NCI-H510A treated with DMSO at 0.1 percent for 48 hours (cell line): ENCODE measurements around the gene TARS3.
"Not testable (repeated sequence)": the region's sequence is repeated elsewhere in the genome, so short reads cannot be mapped to it uniquely, and the experiment has no call there.

Experiments used
- DNase-seq: peaks from one replicate; lab custom pipeline; 2025; lab: John Stamatoyannopoulos, UW

The TARS3 gene

DNA sequence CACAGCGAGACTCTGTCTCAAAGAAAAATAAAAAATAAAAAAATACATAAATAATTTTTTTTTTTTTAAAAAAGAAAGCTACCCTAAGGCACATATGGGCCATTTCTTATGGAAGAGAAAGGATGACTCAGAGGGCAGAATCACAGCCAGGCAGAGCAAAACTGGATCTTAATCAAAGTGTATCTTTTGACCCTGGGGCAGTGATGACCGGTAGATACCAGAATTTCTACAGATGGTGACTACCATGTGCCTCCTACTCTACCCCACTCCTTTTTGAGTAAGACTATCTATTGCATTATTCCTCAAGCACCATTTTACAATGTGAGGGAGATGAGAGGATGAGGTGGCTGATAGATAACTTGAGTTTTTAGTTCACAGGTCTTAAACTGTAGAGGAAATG lies 26.0 kb downstream of the TARS3 start:
- DNase-seq = no peak

DNA sequence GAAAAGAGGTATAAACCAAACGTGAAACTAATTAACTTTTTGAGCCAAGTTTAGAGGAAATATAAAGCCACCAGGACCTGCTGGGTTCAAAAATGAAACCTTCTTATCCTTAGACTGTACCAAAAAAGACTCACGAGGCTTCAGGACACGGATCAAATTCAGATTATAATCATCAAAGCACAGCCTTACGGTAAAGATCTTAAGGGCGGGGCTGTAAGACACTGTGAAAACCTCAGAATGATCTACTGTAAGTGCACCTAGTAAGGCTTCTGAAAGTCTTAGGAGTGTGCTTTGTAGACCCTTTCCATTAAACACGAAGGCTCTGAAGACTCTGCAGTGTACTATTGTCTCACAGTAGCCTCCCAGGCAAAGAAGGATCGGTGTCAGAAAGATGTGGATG lies 26.8 kb downstream of the TARS3 start:
- no peak for DNase-seq

DNA sequence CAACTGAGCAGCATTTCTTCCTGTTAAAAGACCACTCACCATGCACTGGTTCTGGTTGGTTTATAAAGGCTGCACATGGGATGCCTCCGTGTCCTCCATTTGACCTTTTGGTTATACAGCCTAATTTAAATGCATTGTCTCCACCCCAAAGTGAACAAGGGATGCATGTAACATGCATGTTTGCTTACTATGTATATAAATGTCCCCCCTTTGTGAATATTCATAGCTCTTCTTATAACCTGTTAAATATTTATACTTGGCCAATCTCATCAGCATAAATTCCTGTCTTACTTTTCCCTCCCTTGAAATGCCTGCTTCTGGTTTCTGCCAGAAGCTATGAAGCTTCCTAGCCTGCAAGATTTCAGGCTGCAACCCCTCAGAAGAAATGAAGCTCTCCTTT lies 27.4 kb downstream of the TARS3 start:
- DNase-seq = no peak

DNA sequence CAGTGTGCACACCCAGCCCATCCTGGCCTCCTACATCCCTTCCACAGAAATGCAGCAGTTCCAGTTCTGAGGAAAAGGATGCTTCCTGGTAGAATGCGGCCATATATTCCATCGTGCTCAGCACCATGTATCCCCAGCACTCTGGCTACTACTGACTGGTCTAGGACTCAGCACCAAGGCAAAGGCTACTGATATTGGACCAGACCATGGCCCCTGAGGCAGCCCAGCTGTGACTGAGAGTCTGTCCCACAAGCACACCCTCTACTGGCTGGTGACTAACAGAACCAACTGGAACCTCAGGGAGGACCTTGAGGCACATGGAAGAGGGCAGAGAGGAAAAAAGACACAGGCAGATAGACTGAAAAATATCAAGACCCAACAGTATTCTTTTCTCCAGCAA lies 30.0 kb downstream of the TARS3 start:
- DNase-seq = no peak

DNA sequence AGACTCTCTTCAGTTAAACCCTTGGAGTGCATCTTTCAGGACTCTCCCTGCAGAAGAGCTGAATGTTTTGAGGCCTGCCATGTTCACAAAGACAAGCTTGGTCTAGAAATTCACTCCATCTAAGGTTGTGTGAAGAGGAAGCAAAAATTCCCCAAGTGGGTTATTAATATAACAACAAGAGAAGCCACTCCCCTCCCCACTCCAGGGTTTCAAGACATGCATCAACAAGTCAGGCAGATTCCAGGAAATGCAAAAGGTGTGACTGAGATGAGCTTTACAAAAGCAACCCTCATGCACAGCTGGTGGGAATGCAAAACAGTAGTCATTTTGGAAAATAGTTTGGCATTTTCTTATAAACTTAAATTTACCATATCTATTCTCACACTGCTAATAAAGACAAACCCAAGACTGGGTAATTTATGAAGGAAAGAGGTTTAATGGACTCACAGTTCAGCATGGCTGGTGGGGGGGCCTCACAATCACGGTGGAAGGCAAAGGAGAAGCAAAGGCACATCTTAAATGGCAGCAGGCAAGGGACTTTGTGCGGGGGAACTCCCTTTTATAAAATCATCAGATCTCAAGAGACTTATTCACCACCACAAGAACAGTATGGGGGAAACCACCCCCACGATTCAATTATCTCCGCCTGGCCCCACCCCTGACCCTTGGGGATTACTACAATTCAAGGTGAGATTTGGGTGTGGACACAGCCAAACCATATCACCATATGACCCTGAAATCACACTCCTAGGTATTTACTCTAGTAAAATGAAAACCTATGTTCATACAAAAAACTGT lies 31.3 kb downstream of the TARS3 start:
- no peak for DNase-seq

DNA sequence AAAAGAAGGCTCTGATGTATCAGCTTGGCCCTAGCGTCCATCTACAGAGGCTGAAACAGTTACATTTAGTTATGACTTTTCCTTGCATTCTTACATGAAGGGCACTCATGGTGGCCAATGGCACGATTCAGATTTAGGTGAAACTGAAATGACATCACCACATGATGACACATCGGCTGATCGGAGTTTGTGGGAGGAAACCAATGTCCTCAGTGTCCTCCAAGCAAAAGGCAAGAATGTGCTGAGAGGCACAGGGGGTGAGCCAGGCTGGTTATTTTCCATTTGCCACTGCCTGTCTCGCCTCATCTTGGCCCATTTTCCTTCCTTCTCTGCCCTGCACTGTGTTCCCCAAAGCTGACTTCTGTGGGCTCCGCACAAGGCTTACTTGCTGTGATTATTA lies 34.4 kb downstream of the TARS3 start:
- DNase-seq = no peak

DNA sequence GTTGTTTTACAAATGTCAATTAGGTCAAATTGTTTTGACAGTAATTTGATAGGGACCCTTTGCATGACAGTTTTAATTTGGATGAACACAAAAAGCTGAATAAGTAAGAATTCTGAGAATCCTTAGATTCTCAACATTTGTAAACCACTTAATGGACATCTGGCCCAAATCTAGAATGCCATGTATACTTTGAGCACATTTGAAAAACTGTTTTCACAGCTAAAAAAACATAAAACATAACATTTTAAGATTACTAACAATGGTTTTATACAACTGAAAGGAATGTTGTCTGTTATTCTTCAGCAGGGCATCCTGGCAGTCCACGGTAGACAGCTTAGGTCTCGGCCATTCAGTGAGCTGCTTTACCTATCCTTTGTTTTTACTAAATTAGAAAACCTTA lies 37.6 kb downstream of the TARS3 start:
- DNase-seq = no peak

DNA sequence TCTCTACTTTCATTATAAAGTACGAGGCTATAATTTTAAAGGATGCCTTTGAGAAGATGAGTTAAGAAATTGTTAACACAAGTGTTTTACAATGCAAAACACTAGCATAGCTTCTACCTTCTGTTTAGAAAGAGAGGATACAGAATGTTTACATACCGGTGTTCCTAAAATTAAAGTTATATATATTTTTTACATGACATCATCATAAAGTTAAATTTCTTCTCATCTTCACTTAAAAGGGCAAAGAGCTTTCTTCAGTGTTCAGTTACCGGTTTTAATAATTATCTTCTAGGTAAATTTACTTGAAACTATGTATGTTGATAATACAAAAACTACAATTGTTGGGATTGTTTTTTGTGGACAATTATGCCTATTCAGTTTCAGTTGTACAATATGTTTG lies 39.4 kb downstream of the TARS3 start:
- no peak for DNase-seq

DNA sequence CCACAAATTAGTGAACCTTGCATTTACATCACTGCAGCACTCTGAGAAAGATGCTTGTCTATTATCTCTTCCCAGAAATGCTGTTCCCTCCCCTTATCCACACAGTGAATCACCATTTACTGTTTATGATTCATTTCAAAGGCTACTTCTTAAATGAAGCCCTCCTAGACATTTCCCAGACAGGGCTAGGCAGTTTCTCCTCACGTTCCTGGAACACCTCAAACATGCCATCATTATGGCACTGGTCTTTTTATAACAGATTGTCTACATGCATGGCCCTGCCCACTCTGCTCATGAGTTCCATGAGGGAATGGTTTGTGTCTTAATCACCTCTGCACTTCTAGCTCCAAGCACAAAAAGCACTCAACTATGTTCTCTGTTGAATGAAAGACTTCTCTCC lies 39.9 kb downstream of the TARS3 start:
- DNase-seq = no peak

DNA sequence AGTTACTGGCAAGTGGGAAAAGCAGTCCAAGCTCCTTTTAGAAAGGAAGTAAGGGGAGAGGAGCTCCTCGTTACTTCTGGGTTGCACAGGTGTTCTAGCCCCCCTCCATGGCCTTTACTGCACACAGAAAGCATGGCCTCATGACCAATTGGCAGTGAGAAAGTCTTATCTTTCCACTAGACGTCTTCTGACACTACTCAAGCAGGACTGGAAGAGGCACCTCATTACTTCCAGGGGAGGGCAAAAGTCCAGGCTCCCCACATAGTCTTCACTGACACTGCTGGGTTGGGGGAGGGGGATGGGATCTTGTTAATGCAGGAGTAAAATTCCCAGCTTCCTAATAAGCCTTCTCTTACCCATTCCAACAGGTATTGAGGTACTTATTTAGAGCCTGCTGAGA lies 44.5 kb downstream of the TARS3 start:
- DNase-seq = no peak

DNA sequence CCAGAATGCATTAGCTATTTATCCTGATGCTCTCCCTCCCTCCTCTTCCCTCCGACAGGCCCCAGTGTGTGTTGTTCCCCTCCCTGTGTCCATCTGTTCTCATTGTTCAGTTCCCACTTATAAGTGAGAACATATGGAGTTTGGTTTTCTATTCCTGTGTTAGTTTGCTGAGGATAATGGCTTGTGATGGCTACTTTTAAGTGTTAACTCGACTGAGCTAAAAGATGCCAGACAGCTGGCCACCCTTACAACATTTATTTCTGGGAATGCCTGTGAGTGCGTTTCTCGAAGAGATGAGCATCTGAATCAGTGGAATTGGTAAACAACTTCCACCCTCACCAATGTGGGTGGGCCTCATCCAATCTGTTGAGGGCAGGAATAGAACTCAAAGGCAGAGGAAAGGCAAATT lies 47.3 kb downstream of the TARS3 start:
- DNase-seq = no peak

DNA sequence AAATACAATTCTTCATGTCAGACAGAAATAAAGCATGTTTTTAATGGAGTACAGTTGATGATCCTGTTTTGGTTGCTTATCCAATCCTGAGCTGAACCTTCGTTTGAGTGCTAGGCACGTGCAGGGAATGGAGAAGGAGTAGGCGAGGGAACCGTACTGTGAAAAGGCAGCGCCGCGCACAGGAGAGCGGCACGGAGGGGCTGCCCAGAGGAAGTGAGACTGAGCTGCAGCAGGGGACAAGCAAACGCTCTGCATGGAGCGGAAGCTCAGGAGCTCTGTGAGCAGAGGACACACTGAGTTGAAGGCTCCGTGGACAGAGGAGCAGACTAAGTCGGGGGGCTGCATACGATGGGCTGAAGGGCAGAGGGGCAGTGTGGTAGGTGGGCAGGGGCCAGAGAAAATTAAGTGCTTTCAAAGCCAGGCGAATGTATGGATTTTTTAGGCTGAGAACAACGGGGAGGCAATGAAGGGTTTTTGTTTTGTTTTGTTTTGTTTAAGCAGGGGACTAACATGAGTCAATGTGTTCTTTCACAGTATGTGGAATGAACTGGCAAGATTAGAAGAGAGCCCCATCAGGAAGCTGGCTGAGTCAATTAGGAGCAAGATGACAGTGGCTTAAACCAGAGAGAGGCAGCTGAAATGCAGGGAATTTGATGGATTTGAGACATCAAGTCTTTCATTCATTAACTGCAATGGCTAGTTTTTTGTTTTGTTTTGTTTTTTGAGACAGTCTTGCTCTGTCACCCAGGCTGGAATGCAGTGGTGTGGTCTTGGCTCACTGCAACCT lies 48.3 kb downstream of the TARS3 start:
- no peak for DNase-seq

DNA sequence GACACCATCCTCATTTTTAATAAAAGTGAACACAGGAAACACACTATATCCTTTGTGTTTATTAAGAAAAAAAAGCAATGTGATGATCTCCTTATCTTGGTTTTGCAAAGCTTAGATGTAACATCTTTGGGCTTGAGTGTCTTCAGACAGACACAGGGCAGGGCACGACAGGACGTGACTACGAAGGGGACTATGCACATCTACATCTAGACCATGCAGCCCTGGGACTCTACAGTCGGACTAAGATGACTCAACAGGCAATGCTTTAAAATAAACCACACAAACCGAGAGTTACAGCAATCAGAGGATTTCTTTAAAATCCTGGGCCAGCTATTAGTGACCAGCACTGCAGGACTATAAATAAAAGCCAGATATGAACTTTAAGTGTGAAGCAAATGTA lies 49.3 kb downstream of the TARS3 start:
- no peak for DNase-seq

DNA sequence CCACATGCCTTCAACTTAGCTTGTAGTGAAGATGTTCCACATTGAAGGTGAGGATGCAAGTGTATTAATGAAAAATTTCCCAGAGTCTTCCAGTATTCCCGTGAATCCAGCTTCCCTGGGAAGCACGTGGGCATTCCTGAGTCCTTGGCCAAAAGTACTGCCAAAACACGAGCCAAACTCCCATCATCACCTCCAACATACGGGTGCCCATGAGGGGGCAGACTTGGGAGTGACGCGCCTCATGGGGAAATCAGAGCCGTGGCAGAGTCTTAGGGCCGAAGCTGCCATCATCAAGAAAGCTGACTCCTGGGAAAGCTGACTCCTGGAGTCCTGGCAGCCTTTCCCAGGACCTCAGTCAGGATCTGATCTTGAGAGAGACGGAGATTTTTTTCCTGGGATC lies 52.0 kb downstream of the TARS3 start:
- no peak for DNase-seq

DNA sequence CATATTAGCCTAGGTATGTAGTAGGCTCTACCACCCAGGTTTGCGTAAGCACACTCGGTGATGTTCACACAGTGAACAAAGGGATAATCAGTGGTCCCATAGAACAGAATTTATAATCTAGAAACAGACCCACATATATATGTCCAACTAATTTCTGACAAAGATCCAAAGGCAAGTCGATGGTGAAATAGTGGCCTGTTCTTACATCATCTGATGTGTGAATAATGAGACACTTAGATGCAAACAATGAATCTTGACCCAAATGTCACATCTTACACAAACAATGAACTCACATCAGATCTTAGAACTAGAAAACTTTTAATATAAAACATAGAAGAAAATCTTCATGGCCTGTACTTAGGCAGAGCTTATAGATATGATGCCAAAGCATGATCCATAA lies 54.5 kb downstream of the TARS3 start:
- no peak for DNase-seq

DNA sequence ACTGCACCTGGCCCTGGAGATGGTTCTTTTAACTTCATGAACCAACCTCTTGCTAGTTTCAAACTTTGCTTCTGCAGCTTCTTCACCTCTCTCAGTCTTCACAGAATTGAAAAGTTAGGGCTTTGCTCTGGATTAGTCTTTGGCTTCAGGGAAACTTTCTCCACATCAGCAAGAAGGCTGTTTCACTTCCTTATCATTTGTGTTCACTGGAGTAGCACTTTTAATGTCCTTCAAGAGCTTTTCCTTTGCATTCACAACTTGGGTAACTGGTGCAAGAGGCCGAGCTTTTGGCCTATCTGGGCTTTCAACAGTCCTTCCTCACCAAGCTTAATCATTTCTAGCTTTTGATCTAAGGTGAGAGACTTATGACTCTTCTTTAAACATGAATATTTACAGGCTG lies 56.4 kb downstream of the TARS3 start:
- DNase-seq = no peak

DNA sequence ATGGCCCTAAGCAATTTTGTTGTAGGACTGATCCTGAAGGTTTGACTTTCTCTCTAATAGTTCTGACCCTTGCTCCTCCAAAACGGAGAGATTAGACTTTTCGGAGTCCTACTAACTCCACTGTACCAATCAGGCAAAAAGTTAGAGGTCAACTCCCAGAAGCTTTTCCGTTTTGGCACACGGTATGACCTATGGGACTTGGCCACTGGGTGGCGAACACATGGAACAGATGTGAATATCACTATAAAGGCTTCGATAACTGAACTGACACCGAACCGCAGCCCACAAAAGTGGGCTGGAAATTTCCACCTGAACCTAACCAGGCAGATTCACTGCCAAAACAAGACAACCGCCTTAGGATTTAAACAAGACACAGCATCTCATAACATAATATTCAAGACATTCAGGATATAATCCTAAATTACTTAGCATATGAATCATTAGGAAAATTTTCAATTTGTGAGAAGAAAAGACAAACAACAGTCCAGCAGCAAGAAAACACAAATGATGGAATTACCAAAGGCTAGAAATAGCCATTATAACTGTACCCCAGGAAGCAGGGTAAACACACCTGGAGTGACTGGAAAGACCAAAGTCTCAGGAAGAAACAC lies 59.9 kb downstream of the TARS3 start:
- no peak for DNase-seq

DNA sequence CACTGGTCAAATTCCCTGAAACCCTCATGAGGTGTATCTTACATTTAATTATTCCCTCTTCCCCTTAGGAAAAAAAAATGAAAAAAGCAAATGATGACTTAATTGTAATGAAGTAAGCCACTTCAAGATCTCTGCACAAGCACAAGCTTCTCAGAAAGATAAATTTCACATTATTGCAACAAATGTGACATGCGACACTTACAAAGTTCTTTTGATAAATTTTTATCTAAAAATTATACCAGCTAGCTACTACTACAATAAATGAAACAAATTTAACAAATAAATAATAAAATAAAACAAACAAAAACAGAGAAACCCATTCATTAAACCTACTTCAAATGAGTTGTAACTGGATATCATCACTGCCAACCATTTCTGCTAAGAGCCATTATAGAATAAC lies 62.1 kb downstream of the TARS3 start:
- DNase-seq = no peak

DNA sequence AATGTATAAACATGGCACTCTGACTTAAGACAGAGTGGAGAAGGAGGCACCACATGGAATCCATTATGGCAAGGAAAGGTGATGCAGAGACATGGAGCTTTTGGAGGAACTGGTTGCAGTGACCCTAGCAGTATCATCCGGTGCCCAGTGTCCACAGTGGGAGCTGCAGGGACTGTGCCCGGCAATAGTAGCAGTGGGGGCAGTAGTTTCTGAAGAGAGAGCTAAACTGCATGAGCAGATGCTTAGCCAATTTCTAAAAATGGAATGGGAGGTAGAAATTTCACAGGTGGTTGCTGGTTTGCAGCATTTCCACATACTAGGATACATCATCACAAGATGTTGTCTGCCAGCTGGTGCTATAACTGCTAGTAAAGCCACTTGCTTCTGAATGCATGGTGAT lies 64.3 kb downstream of the TARS3 start:
- DNase-seq = no peak

DNA sequence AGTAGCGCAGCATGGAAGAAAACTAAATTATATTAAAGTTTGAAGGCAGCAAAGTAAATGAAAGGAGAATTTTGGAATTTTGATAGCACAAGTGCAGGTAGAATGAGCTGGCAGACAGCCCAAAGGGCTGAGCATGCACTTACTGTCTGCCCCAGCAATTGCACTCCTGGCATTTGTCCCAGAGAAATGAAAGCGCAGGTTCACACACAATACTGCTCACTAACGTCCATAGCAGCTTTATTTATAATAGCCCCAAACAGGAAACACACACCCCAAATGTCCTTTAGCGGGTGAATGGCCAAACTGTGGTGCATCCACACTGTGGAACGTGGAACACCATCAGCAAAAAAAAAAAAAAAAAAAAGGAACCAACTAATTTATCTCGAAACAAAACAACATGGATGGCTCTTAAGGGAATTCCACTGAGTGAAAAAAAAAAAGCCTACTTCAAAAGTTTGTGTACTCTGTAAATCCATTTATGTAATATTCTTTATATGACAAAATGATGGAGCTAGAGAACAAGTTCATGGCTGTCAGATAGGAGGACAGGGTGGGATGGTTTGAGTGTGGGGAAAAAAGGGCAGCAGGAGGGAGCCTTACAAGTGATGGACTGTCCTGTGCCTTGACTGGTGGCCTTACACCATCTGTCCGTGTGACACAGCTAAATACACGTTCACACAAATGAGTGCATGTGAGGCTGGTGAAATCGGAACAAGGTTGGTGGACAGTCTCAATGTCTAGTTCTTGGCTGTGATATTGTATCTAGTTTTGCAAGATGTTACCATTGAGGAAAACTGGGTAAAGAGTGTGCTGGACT lies 66.1 kb downstream of the TARS3 start:
- DNase-seq = no peak

DNA sequence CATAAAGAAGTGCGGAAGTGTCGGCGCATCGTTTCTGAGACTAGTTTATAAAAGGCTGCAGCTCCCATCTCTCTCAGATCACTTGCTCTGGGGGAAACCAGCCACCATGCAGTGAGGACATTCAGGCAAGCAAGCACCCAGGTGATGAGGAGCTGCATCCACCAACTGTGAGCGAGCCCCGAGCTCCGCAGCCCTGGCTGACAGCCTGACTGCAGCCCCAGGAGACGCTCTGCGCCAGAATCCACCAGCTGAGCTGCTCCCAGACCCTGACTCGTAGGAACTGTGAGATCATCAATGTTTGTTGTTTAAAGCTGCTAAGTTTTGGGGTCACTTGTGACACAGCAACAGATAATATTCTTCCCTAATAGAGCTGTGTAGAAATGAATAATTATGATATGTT lies 67.1 kb downstream of the TARS3 start:
- no peak for DNase-seq

DNA sequence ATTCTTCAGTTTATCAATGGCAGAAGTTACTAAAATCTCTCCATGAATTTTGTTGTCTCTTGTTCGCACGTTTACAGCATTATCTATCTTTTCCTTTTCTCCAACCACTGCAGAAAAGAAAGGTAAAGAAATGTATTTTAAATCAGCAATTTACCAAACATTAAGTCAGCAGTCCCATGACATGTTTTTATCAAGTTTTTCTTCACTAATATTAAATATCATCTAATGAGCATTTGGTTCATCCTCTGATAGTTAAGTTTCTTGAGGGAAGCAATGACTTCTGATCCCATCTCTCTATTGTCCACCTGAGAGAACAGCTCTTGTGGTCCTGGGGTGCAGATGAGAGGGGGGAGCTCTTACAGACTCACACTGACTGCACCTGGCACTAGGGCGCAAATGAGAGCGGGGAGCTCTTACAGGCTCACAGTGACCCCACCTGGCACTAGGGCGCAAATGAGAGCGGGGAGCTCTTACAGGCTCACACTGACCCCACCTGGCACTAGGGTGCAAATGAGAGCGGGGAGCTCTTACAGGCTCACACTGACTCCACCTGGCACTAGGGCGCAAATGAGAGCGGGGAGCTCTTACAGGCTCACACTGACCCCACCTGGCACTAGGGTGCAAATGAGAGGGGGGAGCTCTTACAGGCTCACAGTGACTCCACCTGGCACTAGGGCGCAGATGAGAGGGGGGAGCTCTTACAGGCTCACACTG lies 69.5 kb downstream of the TARS3 start:
- DNase-seq = not testable (repeated sequence)
